Measurements from ENCODE around the gene FAM156B. TPM values are rescaled to one million over a fixed set of nuclear protein-coding genes. Genes with fewer than 3 reads are reported as not detected.
"Not testable (repeated sequence)": the region's sequence is repeated elsewhere in the genome, so short reads cannot be mapped to it uniquely, and the experiment has no call there.

Gene FAM156B
- total and polyA plus RNA-seq, 2 donors (not counting 1 experiment from before 2014, with no cell fraction given) = 13.3 to 50.8 TPM

DNA sequence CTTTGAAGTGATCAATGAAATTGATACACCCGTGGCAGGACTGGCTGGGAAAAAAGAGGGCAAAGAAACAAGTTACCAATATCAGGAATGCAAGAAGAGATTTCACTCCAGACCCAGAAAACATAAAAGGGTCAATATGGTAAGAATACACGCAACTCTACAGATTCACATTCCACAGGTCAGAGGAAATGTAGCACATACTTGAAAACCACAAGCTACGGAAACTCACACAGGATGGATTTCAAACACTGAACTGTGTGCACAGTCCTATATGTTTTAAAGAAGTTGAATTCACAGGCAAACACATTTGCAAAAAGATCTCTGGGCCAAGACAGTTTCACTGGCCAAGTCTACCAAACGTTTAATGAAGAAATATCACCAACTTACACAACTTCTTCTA, 52.2 kb downstream of the FAM156B start:
- H3K27ac ChIP-seq (ENCODE audit: low read length in 2 of 2); H3K79me2 ChIP-seq (ENCODE audit: control insufficient read depth, insufficient read depth, low read length); DNase-seq; H3K27me3 ChIP-seq (replicated peaks in 1 of 4; ENCODE audit: control extremely low read depth in 1 of 4, control insufficient read depth in 3 of 4, insufficient read depth in 4 of 4, low read length in 3 of 4); H3K4me2 ChIP-seq (replicated peaks; ENCODE audit: low read depth, low read length, poor library complexity, severe bottlenecking); H3K27me3 Mint-ChIP-seq; H3K9ac ChIP-seq (ENCODE audit: low read length); H3K36me3 ChIP-seq (replicated peaks in 1 of 2; ENCODE audit: control extremely low read depth in 1 of 2, control insufficient read depth in 1 of 2, extremely low read depth in 1 of 2, insufficient read depth in 2 of 2, low read length in 1 of 2); H3K4me1 ChIP-seq (ENCODE audit: control insufficient read depth in 2 of 2, insufficient read depth in 2 of 2, low read length in 2 of 2); POLR2A ChIA-PET; H3K27ac Mint-ChIP-seq; intact Hi-C loops (cut with micrococcal nuclease); H3K9me3 ChIP-seq (ENCODE audit: control extremely low read depth in 1 of 3, control insufficient read depth in 2 of 3, insufficient read depth in 1 of 3, low read length in 2 of 3); ATAC-seq (ENCODE audit: low read depth); H3K4me3 Mint-ChIP-seq; H3K4me1 Mint-ChIP-seq; H4K20me1 ChIP-seq (ENCODE audit: control insufficient read depth, insufficient read depth, low read length, poor library complexity, severe bottlenecking); H3K9me3 Mint-ChIP-seq (ENCODE audit: insufficient read depth); H3K4me3 ChIP-seq (ENCODE audit: control extremely low read depth in 1 of 5, extremely low read depth in 1 of 5, insufficient read depth in 1 of 5, low read depth in 2 of 5, low read length in 4 of 5); CTCF ChIA-PET; H2AFZ ChIP-seq (ENCODE audit: insufficient read depth, low read depth, low read length, poor library complexity, severe bottlenecking): not testable (repeated sequence)
- no CpG with 5 or more reads among the region's 4 CpGs for WGBS (ENCODE audit: insufficient coverage)

DNA sequence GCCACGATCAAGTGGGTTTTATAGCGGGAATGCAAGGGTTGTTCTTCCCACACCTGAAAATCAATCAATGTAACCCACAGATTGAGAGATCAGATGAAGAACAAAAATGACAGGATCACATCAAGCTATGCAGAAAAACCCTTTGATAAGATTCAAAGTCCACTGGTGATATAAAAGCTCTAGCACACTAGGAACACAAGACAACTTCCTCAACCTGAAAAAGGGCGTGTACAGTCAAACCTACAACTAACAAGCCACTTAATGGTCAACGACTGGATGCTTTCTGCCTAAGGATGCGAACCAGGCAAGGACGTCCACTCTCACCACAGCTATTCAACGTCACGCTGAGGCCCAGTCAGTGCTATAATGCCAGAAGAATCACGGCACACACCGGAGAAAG, 52.8 kb downstream of the FAM156B start:
- WGBS (ENCODE audit: insufficient coverage) = no CpG with 5 or more reads among the region's 10 CpGs
- ATAC-seq (ENCODE audit: low read depth); H3K4me1 ChIP-seq (ENCODE audit: control insufficient read depth in 2 of 2, insufficient read depth in 2 of 2, low read length in 2 of 2); H3K27ac Mint-ChIP-seq; H3K4me1 Mint-ChIP-seq; H3K9me3 ChIP-seq (ENCODE audit: control extremely low read depth in 1 of 3, control insufficient read depth in 2 of 3, insufficient read depth in 1 of 3, low read length in 2 of 3); H3K4me2 ChIP-seq (replicated peaks; ENCODE audit: low read depth, low read length, poor library complexity, severe bottlenecking); H3K79me2 ChIP-seq (ENCODE audit: control insufficient read depth, insufficient read depth, low read length); DNase-seq; H3K27me3 Mint-ChIP-seq; H3K9me3 Mint-ChIP-seq (ENCODE audit: insufficient read depth); H3K36me3 ChIP-seq (replicated peaks in 1 of 2; ENCODE audit: control extremely low read depth in 1 of 2, control insufficient read depth in 1 of 2, extremely low read depth in 1 of 2, insufficient read depth in 2 of 2, low read length in 1 of 2); H3K4me3 ChIP-seq (ENCODE audit: control extremely low read depth in 1 of 5, extremely low read depth in 1 of 5, insufficient read depth in 1 of 5, low read depth in 2 of 5, low read length in 4 of 5); intact Hi-C loops (cut with micrococcal nuclease); POLR2A ChIA-PET; H3K27me3 ChIP-seq (replicated peaks in 1 of 4; ENCODE audit: control extremely low read depth in 1 of 4, control insufficient read depth in 3 of 4, insufficient read depth in 4 of 4, low read length in 3 of 4); H3K27ac ChIP-seq (ENCODE audit: low read length in 2 of 2); H3K4me3 Mint-ChIP-seq; H2AFZ ChIP-seq (ENCODE audit: insufficient read depth, low read depth, low read length, poor library complexity, severe bottlenecking); H4K20me1 ChIP-seq (ENCODE audit: control insufficient read depth, insufficient read depth, low read length, poor library complexity, severe bottlenecking); H3K9ac ChIP-seq (ENCODE audit: low read length); CTCF ChIA-PET: not testable (repeated sequence)

Other genes starting within 250 kb of the FAM156B start
- not detected in 2 replicates for gene SSX7, start 242.4 kb upstream of the FAM156B start, total RNA-seq
- not detected in 2 replicates for gene SSX7, start 242.4 kb upstream of the FAM156B start, polyA plus RNA-seq
- gene SSX2, start 190.2 kb upstream of the FAM156B start, total RNA-seq = not detected in 2 replicates
- gene SSX2, start 190.2 kb upstream of the FAM156B start, polyA plus RNA-seq = not detected in 2 replicates
- gene SSX2B, start 146.1 kb upstream of the FAM156B start, total RNA-seq = not detected in 2 replicates
- gene SSX2B, start 146.1 kb upstream of the FAM156B start, polyA plus RNA-seq = not detected in 2 replicates
- not detected in 2 replicates for gene SPANXN5, start 99.9 kb upstream of the FAM156B start, total RNA-seq
- gene SPANXN5, start 99.9 kb upstream of the FAM156B start, polyA plus RNA-seq = not detected in 2 replicates
- not detected in 2 replicates for gene XAGE5, start 86.0 kb upstream of the FAM156B start, total RNA-seq
- gene XAGE5, start 86.0 kb upstream of the FAM156B start, polyA plus RNA-seq = not detected in 2 replicates
- not detected in 2 replicates for gene XAGE3, start 29.2 kb upstream of the FAM156B start, total RNA-seq
- not detected in 2 replicates for gene XAGE3, start 29.2 kb upstream of the FAM156B start, polyA plus RNA-seq
- gene FAM156A, start 61.2 kb downstream of the FAM156B start, total RNA-seq = 29.8 and 30.3 TPM in 2 replicates
- gene FAM156A, start 61.2 kb downstream of the FAM156B start, polyA plus RNA-seq = 14.0 and 27.4 TPM in 2 replicates
- 0.17 TPM in 1 of 2 replicates, not detected in the other for gene GPR173, start 151.5 kb downstream of the FAM156B start, total RNA-seq
- gene GPR173, start 151.5 kb downstream of the FAM156B start, polyA plus RNA-seq = 0.12 and 0.50 TPM in 2 replicates
- 112 and 126 TPM in 2 replicates for gene TSPYL2, start 185.0 kb downstream of the FAM156B start, total RNA-seq
- 101 and 223 TPM in 2 replicates for gene TSPYL2, start 185.0 kb downstream of the FAM156B start, polyA plus RNA-seq
- gene KANTR, start 196.8 kb downstream of the FAM156B start, total RNA-seq = 26.8 and 32.6 TPM in 2 replicates
- 6.7 and 7.8 TPM in 2 replicates for gene KANTR, start 196.8 kb downstream of the FAM156B start, polyA plus RNA-seq